EH (cell line): ENCODE measurements around the gene FMN2.
A peak's percentile ranks its signal among the peaks of the same experiment; 100 is the strongest.
"Not testable (repeated sequence)": the region's sequence is repeated elsewhere in the genome, so short reads cannot be mapped to it uniquely, and the experiment has no call there.

Experiments used
- DNase-seq: peaks from one replicate; pipeline ENCODE4 v3.0.0-alpha.2; 2015; ENCODE audit warnings: low read depth

FMN2 gene

DNA sequence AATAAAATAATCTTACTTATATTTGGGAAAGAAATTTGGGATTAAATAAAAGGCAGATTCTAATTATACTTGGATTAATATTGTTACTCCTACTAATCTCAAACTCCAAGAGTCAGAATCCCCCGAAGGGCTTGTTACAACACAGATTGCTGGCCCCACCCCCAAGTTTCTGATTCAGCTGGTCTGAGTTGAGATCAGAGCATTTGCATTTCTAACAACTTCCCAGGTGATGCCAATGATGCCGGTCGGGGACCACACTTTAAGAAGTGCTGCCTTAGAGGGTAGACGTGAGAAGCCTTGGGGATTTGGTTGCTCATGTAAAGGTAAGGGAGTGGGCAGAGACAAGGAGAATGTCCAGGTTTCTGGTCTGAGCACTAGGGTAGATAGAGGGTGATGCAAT is 47.2 kb downstream of the FMN2 start:
- no peak for DNase-seq

DNA sequence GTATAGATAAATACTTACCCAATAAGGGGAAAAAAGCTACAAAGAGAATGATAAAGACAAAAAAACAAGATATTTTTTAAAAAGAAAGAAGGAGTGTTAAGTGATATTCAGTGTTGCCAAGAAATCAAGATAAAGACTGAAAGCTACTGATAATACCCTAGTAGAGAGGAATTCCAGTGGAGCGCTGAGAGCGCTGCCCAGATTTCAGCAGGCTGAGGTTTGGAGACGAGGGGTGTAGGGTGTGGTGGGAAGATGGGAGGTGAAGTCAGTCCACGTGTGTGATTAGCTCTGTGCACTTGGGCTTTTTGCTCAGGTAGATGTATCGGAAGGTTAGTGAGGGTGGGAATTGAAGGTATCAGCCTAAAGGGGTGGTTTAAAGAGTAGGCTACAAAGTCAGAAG is 47.8 kb downstream of the FMN2 start:
- DNase-seq, result no peak

DNA sequence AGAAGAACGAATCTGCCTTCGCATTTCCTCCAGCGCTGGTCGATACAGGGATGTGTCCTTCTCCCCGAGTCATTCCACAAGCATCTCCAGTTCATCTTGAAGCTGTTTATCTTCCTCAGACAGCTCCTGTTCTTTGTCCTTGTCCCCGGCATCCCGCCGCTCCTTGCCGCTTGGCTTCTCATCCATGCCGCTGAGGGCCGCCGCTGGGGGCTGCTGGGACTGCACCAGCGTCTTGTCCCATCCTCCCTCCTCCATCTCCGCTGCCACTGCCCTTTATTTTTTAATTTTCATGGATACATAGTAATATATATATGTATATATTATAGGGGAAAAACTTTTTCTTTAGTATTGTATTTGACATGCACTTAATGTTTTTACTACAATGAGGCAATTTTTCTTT is 53.4 kb downstream of the FMN2 start:
- no peak for DNase-seq

DNA sequence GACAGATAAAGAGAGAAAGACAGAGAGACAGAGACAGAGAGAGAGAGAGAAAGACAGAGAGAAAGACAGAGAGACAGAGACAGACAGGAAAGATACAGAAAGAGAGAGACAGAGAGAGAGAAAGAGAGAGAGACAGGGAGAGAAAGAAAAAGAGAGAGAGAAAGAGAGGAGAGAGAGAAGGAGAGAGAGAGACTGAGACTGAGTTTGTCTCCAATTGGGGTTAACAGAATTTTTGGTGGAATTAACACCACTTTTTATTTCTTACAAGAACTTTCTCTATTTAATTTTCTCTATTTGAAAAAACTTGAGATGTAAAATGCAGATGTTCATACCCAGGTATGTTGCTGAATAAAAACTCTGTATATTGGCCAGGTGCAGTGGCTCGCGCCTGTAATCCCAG is 56.6 kb downstream of the FMN2 start:
- DNase-seq, result no peak

DNA sequence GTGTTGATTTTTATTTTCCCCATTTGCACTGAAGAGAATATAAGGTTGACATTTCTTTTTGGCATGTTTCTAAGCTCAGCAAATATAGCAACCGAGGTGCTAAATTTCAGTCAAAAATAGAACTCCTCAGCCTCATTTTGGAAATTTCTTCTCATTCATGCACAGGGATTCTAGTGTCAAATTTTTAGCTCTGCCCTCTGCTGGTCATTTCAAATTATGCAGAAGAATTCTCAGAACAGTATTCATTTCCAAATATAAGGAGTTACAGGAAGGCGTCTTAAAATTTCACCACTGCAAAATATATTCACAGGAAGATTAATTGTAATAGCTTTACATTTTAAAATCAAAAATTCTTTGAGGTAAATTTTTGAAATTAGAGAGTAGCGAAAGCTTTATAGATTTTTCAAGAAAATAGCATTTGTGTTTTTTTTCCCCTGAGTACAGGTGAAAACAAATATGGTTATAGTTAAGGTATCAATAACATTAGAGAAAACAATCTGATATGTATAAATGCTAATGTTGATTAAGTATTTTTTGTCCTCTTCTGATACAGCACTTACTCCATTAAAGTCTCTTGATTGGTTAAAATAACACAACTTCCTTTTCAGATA is 57.9 kb downstream of the FMN2 start:
- peak; percentile 65 for DNase-seq

DNA sequence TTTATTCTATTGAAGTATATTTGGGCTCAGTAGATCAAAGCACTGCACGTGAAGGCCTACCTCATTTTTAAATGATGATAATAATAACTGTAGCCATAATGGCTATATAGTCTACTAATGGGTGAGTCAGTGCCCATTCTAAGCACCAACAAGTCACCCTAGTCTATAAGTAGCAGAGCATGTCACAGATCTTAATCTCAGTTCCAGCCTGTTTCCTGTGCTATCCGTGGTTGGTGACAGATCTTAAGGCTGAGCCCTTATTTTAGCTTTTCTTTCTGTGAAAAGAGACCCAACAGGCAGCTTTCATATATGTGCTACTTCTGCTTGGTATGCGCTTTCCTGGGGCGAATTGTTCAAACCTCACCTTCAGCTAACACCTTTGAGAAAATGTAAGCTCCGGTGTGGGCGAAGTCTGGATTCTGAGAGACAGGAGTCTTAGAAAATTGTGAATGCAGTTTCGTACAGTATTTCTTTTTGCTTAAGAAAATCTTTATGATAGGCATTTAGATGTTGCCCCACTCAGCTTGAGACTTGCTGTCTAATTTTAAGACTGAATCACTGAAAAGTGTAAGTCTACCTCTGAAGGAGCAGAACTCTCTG is 59.6 kb downstream of the FMN2 start:
- DNase-seq, result peak; percentile 75

DNA sequence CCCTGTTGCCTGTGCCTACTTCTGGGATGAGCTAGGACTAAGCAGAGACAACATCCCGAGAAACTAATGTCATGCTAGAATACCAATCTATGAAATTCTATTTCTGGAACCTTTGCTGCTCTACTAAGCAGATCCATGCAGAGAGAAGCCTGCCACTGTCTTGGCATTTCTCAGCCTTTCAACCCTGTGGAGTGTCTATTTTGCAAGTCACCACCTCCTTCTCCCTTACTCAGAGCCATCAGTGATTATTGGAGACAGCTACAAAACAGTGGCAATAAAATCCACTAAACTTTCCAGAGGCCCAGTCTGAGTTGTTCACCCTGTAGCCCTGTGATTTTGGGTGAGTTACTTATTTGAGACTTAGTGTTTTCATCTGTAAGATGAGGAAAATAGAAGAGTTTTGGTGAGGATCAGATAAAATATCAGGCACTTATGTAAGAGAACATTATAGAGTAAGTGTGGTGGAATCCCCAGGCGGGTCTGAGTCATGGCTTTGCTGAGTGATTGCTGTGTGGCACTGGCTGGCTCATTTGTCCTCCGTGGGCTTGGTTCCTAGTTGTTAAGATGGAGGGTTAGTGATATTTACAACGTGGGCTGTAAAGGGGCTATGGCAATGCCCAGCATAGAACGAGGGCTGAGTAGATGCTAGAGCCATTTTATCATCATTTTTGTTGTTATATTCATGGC is 61.1 kb downstream of the FMN2 start:
- peak; percentile 72 for DNase-seq

DNA sequence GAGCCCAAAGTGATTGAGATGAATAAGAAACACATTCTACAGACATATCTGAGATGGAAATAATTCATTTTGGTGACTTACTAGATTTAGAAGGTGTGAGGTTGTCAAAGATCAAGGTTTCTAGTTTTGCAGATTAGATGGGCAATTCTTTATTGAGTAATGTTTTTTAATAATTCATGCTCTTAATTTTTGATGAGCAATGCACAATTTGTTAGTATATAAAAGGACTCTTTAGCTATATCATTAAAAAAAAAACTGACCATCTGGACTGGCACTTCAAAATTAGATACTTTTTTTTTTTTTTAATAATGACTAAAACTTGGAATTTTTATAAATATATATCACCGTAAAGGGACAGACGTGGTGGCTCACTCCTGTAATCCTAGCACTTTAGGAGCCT is 63.9 kb downstream of the FMN2 start:
- DNase-seq, result no peak

DNA sequence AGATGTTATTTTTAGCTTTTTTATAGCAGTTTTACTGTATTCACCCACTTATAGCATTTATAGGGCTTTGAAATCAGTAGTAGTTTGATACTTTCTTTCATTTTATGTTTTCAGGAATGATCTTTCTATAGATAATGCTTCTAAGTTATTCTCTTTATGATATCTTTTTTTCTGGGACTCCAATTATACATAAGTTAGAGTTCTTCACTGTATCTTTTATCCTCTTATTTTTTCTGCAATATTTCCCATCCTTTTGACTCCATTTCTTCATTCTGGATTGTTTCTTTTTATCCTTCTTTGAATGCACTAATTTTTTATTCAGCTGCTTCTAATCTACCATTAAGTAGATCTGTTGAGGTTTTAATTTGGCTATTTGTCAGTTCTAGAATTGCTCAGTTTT is 73.1 kb downstream of the FMN2 start:
- no peak for DNase-seq

DNA sequence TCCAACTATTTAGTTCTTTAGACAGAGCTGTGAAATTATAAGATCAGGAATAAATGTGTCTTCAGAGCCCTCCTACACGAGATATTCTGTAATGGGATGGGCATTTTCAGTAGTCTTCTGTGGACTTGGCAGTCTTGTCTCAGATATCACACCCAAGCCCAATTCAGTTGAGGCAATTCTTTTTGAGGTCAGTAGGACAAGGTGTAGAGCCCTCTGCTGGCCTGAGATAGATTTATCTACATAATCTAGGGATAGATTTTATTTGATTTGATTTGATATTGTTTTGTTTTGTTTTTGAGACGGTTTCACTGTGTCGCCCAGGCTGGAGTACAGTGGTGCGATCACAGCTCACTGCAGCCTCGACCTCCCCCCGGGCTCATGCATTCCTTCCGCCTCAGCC is 77.5 kb downstream of the FMN2 start:
- peak; percentile 47 for DNase-seq

DNA sequence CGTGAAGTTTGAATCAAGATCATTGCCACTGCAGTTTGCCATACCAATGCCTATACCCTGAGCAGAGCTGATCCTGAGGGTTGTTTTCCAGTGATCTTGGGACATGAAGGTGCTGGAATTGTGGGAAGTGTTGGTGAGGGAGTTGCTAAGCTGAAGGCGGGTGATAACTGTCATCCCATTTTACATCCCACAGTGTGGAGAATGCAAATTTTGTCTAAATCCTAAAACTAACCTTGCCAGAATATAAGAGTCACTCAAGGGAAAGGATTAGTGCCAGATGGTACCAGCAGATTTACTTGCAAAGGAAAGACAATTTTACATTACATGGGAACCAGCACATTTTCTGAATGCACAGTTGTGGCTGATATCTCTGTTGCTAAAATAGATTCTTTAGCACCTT is 78.6 kb downstream of the FMN2 start:
- DNase-seq, result no peak

DNA sequence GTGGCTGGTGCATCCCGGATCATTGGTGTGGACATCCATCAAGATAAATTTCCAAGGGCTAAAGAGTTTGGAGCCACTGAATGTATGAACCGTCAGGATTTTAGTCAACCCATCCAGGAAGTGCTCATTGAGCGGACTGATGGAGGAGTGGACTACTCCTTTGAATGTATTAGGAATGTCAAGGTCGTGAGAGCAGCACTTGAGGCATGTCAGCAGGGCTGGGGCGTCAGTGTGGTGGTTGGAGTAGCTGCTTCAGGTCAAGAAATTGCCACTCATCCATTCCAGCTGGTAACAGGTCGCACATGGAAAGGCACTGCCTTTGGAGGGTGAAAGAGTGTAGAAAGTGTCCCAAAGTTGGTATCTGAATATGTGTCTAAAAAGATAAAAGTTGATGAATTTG is 79.1 kb downstream of the FMN2 start:
- DNase-seq, result no peak

DNA sequence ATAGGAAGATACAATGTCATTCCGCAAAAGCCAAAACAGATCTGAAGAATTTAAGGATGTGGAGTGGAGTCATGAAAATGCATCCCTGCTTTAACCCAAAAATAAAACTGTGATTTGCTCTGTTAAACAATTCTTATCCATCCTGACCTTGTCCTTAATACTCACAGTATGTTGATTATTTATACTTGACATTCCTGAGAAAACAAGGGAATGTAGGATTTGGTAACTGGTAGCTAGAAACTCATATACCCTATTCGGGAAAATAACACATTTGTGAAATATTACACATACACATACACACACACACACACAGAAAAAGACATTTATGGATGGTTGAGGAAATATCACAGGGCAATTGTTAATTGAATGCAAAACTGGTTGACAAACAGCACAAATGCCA is 80.2 kb downstream of the FMN2 start:
- peak; percentile 50 for DNase-seq

DNA sequence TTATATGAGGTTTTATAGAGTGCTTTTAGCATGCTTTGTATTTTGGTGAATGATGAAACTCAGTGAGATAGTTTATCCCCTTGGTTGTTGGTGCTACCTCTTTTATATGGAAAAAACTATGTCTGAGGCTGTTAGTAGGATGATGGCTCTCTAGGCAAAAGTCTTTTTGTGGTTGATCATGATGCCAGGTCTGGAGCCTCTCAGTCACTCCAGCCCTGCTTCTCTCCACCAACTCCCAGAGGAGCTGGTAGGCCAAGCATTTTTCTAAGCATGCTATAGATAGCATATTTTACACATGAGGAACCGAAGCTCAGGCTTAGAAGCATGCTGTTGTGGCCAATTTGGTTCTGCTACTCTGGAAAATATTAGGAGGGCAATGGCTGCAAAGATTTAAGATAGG is 82.2 kb downstream of the FMN2 start:
- DNase-seq, result peak; percentile 77

DNA sequence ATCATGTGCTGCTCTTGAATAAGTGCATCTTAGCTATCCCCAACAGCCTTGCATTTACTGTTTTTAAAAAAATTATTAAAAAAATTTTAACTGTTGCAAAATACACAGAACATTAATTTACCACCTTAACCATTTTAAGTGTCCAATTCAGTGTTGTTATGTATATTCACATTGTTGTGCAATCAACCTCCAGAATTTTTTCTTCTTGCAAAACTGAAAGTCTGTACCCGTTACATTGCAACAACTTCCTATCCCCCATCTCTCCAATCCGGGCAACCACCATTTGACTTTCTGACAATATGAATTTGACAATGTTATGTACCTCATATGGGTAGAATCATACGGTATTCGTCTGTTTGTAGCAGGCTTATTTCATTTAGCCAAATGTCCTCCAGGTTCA is 83.1 kb downstream of the FMN2 start:
- DNase-seq, result no peak

DNA sequence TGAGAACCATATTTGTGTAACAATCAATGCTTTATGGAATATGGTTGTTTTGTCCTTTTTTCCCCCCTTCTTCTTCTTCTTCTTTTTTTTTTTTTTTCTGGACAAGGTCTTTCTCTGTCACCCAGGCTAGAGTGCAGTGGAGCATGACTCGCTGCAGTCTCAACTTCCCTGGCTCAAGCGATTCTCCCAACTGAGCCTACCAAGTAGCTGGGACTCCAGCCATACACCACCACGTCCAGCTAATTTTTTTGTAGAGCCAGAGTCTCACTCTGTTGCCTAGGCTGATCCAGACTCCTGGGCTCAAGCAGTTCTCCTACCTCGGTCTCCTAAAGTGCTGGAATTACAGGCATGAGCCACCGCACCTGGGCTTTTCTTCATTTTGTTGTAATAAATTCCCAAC is 86.7 kb downstream of the FMN2 start:
- peak; percentile 48 for DNase-seq

DNA sequence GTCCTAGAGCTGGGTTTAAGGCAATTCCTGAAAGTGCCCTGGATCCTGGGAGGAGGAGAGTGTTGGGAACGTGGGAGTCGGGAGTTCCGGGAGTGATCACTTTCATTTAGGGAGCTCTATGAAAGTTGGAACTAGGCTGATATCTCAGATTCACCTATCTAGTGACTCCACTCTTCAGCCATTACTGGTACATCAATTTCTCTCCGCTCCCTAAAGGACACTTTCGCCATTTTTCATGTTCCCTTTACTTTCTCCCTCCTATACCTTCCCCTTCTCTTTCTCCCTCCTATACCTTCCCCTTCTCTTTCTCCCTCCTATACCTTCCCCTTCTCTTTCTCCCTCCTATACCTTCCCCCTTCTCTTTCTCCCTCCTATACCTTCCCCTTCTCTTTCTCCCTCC is 93.0 kb downstream of the FMN2 start:
- DNase-seq, result not testable (repeated sequence)

DNA sequence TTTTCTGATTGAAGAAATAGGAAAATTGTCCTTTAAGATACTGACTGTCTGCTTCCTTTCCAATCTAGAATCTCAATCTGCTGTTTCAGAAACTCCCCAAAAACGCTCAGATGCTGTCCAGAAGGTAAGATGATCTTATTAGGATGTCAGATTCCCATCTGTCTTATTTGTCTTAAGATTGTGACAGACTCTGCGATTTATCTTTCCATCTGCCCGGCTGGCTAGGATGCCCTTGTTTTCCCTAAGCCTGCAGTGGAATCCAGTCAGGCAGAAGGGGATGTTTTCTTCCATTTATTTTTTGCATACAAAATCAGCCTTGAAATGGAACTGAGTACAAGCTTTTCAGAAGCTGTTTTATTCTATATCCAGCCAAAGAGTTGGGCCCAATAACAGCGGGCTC is 96.5 kb downstream of the FMN2 start:
- no peak for DNase-seq

DNA sequence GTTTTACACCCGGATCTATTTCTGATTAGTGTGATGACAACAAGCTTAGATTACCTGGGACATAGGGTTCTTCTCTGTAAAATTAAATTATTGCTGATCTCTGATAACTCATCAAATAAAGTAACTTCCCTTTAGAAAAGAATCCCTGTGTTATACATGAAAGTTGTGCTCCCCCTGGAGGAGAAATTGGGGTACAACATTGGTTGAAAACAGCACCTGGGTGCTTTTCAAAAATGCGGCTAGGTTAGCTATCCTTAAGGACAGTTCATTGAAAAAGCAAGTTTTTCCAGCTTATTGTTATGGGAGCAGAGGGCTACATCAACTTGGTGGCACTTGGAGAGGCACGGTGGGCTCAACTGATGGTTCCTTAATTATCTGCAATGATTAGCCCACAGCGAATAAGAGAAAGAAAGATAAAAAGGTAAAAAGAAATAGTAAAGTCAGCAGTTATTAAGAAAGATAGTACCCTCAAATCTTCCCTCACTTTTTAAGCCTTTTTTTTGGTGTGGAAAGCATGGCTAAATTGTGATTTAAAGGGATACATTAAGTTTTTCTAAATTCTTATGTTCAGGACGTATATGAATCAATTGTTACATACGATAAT is 97.8 kb downstream of the FMN2 start:
- DNase-seq, result peak; percentile 58

DNA sequence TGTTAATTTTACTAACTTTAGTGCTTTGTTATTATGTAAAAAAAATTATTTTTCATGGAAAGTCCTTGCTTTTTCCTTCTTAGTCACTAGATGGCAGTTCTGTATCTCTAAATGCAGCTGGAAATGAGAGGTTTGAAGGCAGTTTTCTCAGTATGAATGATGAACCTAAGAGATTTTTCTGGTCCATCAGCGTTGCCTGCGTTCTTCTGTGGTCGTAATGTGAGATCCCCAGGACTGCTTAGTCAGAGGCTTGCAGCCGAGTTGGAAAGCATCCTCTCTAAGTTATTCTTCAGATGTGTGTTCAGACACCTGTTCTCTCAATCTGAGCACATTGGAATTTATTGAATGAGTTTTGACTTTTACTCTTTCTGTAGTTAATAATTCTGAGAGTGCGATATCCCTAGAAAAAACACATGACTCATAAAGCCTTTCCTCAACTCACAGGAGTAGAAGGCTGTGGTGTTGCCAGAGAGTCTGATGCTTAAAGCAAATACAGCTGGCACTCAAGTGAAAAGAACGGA is 99.3 kb downstream of the FMN2 start:
- peak; percentile 95 for DNase-seq

DNA sequence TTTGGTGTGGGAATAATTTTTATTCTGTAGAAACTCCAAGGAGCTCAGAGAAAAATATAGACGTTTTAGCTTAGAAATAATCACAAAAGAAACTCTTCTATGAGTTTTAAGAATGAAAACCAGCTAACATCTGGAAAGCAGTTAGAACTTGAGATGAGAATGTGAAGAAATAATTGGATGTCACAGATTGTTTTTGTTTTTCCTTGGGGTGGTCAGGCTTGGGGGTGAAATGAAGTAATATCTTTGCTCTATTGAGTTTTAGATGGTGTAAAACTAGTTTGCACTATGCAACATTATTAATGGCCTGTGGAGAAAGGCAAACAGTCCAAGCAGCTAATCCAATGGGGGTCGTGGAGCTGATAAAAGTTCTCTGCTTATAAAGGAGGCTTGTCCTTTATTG is 101.2 kb downstream of the FMN2 start:
- DNase-seq, result no peak

DNA sequence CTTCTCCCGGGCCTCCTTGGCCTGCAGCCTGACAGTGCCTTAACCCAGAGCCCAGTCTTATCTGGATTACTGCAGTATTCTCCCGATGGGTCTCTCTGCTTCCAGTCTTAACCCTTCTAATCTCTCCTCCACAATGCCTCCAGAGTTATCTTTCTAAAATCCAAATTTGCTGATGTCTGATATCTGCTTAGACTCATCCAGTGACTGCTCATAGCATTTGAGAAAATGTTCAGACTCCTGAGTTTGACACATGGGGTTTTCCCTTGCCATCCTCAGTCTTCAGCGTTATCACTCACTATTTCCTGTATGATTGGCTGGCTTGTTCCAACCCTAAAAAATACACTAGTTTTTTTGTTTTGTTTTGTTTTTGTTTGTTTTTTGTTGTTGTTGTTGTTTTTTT is 102.0 kb downstream of the FMN2 start:
- peak; percentile 48 for DNase-seq

DNA sequence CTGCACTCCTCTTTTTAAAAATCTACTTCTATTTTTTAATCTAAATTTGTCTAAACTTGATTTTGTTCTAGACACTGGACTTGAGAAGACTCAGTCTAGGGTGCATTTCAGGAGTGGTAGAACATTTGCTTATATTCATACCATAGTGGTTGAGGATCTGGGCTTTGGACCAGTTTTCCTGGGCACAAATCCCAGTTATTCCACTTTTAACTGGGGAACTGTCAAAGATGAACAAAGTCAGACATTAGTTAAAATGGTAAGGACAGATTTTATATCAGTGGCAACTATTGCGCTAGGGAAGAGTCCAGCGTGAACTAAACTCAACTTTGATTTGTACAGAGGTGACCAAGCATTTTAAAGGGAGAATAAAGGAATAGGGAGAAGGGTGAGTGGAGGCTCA is 102.4 kb downstream of the FMN2 start:
- DNase-seq, result peak; percentile 92
